WTC11 (cell line): ENCODE data around the gene UNKL. TPM values are rescaled to one million over a fixed set of nuclear protein-coding genes. Genes with fewer than 3 reads are reported as not detected.

ENCODE experiments used
- ATAC-seq: fragments of 200-7000 bp; cut with Tn5 transposase; 2 replicates; pipeline ENCODE4 v1.10.0; 2021; ENCODE audit warnings: mild to moderate bottlenecking, moderate library complexity
- CTCF ChIA-PET: fragments of 300-600 bp; sonication (Branson Sonifier 250); formaldehyde crosslinking; loops from one replicate; lab custom pipeline; 2021; ENCODE audit warnings: antibody characterized with exemption; lab: Charles Lee
- POLR2A ChIA-PET: fragments of 350-600 bp; sonication (Branson Sonifier 250); formaldehyde crosslinking; loops from one replicate; lab custom pipeline; 2021; ENCODE audit warnings: antibody characterized with exemption; lab: Charles Lee
- DNase-seq: peaks from one replicate; pipeline ENCODE4 v3.0.0; 2021; ENCODE audit warnings: low spot score
- H3K27ac Mint-ChIP-seq: 2 replicates; pipeline ENCODE4 v1.8.0; 2021; ENCODE audit warnings: mixed read lengths
- H3K27me3 Mint-ChIP-seq: 2 replicates; pipeline ENCODE4 v1.8.0; 2021; ENCODE audit warnings: low read depth, mild to moderate bottlenecking, moderate library complexity, mixed read lengths
- H3K36me3 Mint-ChIP-seq: 2 replicates; pipeline ENCODE4 v1.8.0; 2021; ENCODE audit warnings: mixed read lengths
- H3K4me1 Mint-ChIP-seq: 2 replicates; pipeline ENCODE4 v1.8.0; 2022; ENCODE audit warnings: mixed read lengths
- H3K4me3 Mint-ChIP-seq: 2 replicates; pipeline ENCODE4 v1.8.0; 2021; ENCODE audit warnings: mild to moderate bottlenecking, moderate library complexity, mixed read lengths
- H3K9me3 Mint-ChIP-seq: 2 replicates; pipeline ENCODE4 v1.8.0; 2021; ENCODE audit warnings: mixed read lengths
- ATF1 ChIP-seq: sonication (generic); formaldehyde crosslinking; IDR thresholded peaks from 2 replicates; pipeline ENCODE4 v1.8.1; 2023; ENCODE audit warnings: mild to moderate bottlenecking, moderate library complexity, missing genetic modification reagents
- ATF2 ChIP-seq: sonication (generic); formaldehyde crosslinking; IDR thresholded peaks from 2 replicates; pipeline ENCODE4 v1.8.1; 2022; ENCODE audit warnings: low read depth, missing genetic modification reagents, borderline replicate concordance
- ATF6 ChIP-seq: sonication (generic); formaldehyde crosslinking; IDR thresholded peaks from 2 replicates; pipeline ENCODE4 v1.8.1; 2023; ENCODE audit warnings: mild to moderate bottlenecking, missing genetic modification reagents
- CDX4 ChIP-seq: fragments of 250-450 bp; sonication (Bioruptor Pico); IDR thresholded peaks from 2 replicates; pipeline ENCODE4 v1.9.0; 2021; ENCODE audit warnings: moderate library complexity, mild to moderate bottlenecking, inconsistent platforms, borderline replicate concordance
- E2F5 ChIP-seq: sonication (generic); formaldehyde crosslinking; IDR thresholded peaks from 2 replicates; pipeline ENCODE4 v1.8.1; 2022; ENCODE audit warnings: mild to moderate bottlenecking, moderate library complexity, missing genetic modification reagents
- ERG ChIP-seq: fragments of 250-450 bp; sonication (Bioruptor Pico); IDR thresholded peaks from 2 replicates; pipeline ENCODE4 v1.8.0; 2021; ENCODE audit warnings: mild to moderate bottlenecking
- GTF2I ChIP-seq: fragments of 250-450 bp; sonication (Bioruptor Pico); conservative IDR thresholded peaks from 2 replicates; pipeline ENCODE4 v1.4.0; 2021; ENCODE audit warnings: mild to moderate bottlenecking
- MXD4 ChIP-seq: fragments of 250-450 bp; sonication (Bioruptor Pico); IDR thresholded peaks from 2 replicates; pipeline ENCODE4 v1.8.0; 2021; ENCODE audit warnings: mild to moderate bottlenecking, moderate library complexity, borderline replicate concordance
- ZBTB43 ChIP-seq: sonication (generic); formaldehyde crosslinking; IDR thresholded peaks from 2 replicates; pipeline ENCODE4 v1.8.1; 2023; ENCODE audit warnings: mild to moderate bottlenecking, missing genetic modification reagents
- total RNA-seq: library from RNA; stranded (reverse); gene quantifications from 3 replicates; pipeline ENCODE4 v1.2.3, GENCODE V29; 2021

Gene UNKL
- total RNA-seq, 1 experiment from 2014 or later, result 53.3 TPM

GRCh38 chr16:1356061-1356900 lies 58.2 kb downstream of the UNKL start:
- CTCF ChIA-PET, result interaction anchor here (1.1 kb wide), 1 partner anchor 7 kb away, joined by 3 read pairs; no protein-coding TSS in a partner anchor
- no peak for TF ChIP-seq CDX4
- no peak for TF ChIP-seq GTF2I
- no peak for TF ChIP-seq MXD4 (CRISPR knock-in tag)
- no peak for TF ChIP-seq ZBTB43 (CRISPR knock-in tag)
- TF ChIP-seq ATF1 (CRISPR knock-in tag), result no peak
- TF ChIP-seq ATF2 (CRISPR knock-in tag), result no peak
- TF ChIP-seq, all 79 proteins: peak for 0

GRCh38 chr16:1355591-1355990 lies 58.9 kb downstream of the UNKL start:
- H3K27ac Mint-ChIP-seq, result no peak overlapping the region
- CTCF ChIA-PET, result interaction anchor here (1.1 kb wide), 1 partner anchor 8 kb away, joined by 3 read pairs; no protein-coding TSS in a partner anchor
- POLR2A ChIA-PET, result no interaction called here

More at GRCh38 chr16:1356061-1356900, 58.2 kb downstream of the UNKL start:
- no peaks in the 10 kb centered on the region for H3K27me3 Mint-ChIP-seq
- H3K4me1 Mint-ChIP-seq, result peaks cover 9% of the 10 kb centered on the region
- DNase-seq (no peak), ATAC-seq (no peak)
- POLR2A ChIA-PET, result no interaction called here
- no peaks in the 10 kb centered on the region for H3K36me3 Mint-ChIP-seq
- no peaks in the 10 kb centered on the region for H3K9me3 Mint-ChIP-seq
- H3K27ac Mint-ChIP-seq, result no peak overlapping the region
- no peak overlapping the region for H3K4me3 Mint-ChIP-seq

More at GRCh38 chr16:1355591-1355990, 58.9 kb downstream of the UNKL start:
- no peaks in the 10 kb centered on the region for H3K36me3 Mint-ChIP-seq
- DNase-seq (no peak), ATAC-seq (no peak)
- no peaks in the 10 kb centered on the region for H3K9me3 Mint-ChIP-seq
- peaks cover 9% of the 10 kb centered on the region for H3K4me1 Mint-ChIP-seq
- TF ChIP-seq E2F5 (no peak), ATF6 (CRISPR knock-in tag) (no peak), ERG (CRISPR knock-in tag) (no peak)
- no peaks in the 10 kb centered on the region for H3K27me3 Mint-ChIP-seq
- H3K4me3 Mint-ChIP-seq, result no peak overlapping the region
